Memory B cell (primary cell): ENCODE measurements around the gene RETREG1.

Experiments used
- ATAC-seq: fragments of 150-1000 bp; cut with Tn5 transposase; 2 replicates; pipeline ENCODE4 v1.10.0; 2021; ENCODE audit warnings: low read depth, mild to moderate bottlenecking, moderate library complexity
- DNase-seq, 2 donors: peaks; one replicate each; pipeline ENCODE4 v3.0.0; 2022; ENCODE audit warnings: low spot score in 2 of 2
- H3K27ac Mint-ChIP-seq: one replicate; pipeline ENCODE4 v1.8.0; 2022; ENCODE audit warnings: mild to moderate bottlenecking, moderate library complexity, mixed read lengths
- H3K27me3 Mint-ChIP-seq: one replicate; pipeline ENCODE4 v1.8.0; 2022; ENCODE audit warnings: mixed read lengths
- H3K36me3 Mint-ChIP-seq: one replicate; pipeline ENCODE4 v1.8.0; 2022; ENCODE audit warnings: mild to moderate bottlenecking, mixed read lengths
- H3K4me1 Mint-ChIP-seq: one replicate; pipeline ENCODE4 v1.8.0; 2022; ENCODE audit warnings: mixed read lengths
- H3K4me3 Mint-ChIP-seq: one replicate; pipeline ENCODE4 v1.8.0; 2022; ENCODE audit warnings: mild to moderate bottlenecking, moderate library complexity, mixed read lengths
- H3K9me3 Mint-ChIP-seq: one replicate; pipeline ENCODE4 v1.8.0; 2022; ENCODE audit warnings: mixed read lengths

Gene RETREG1

GRCh38 chr5:16504571-16504970 is 112.2 kb downstream of the RETREG1 start:
- Mint-ChIP-seq H3K36me3 (peaks cover 4% of the 10 kb centered on the region), H3K4me3 (no peak overlapping the region), H3K27ac (no peak overlapping the region), H3K27me3 (peaks cover 1% of the 10 kb centered on the region), H3K9me3 (peaks cover 3% of the 10 kb centered on the region), H3K4me1 (peaks cover 4% of the 10 kb centered on the region)
- DNase-seq (no peak), ATAC-seq (no peak)

- H3K27me3 Mint-ChIP-seq = peaks cover 1% of the 10 kb centered on the region
- H3K4me3 Mint-ChIP-seq = no peak overlapping the region
- ATAC-seq (no peak), DNase-seq (no peak)
- peaks cover 4% of the 10 kb centered on the region for H3K36me3 Mint-ChIP-seq
- H3K4me1 Mint-ChIP-seq = peaks cover 4% of the 10 kb centered on the region
- H3K9me3 Mint-ChIP-seq = peaks cover 3% of the 10 kb centered on the region
- H3K27ac Mint-ChIP-seq = no peak overlapping the region
Observed at GRCh38 chr5:16502866-16503265, 113.9 kb downstream of the RETREG1 start.

GRCh38 chr5:16500024-16500423 is 116.8 kb downstream of the RETREG1 start:
- peaks cover 4% of the 10 kb centered on the region for H3K36me3 Mint-ChIP-seq

GRCh38 chr5:16497546-16497945 is 119.3 kb downstream of the RETREG1 start:
- ATAC-seq = no peak
- peaks cover 9% of the 10 kb centered on the region for H3K36me3 Mint-ChIP-seq
- H3K4me3 Mint-ChIP-seq = no peak overlapping the region
- H3K4me1 Mint-ChIP-seq = no peaks in the 10 kb centered on the region
- no peaks in the 10 kb centered on the region for H3K27me3 Mint-ChIP-seq
- no peak overlapping the region for H3K27ac Mint-ChIP-seq
- peaks cover 7% of the 10 kb centered on the region for H3K9me3 Mint-ChIP-seq
- DNase-seq = no peak

More at GRCh38 chr5:16500024-16500423, 116.8 kb downstream of the RETREG1 start:
- no peak overlapping the region for H3K4me3 Mint-ChIP-seq
- no peaks in the 10 kb centered on the region for H3K4me1 Mint-ChIP-seq
- DNase-seq (no peak), ATAC-seq (no peak)
- no peak overlapping the region for H3K27ac Mint-ChIP-seq
- H3K27me3 Mint-ChIP-seq = peaks cover 1% of the 10 kb centered on the region
- H3K9me3 Mint-ChIP-seq = peaks cover 3% of the 10 kb centered on the region

- no peaks in the 10 kb centered on the region for H3K27me3 Mint-ChIP-seq
- ATAC-seq = no peak
- no peak overlapping the region for H3K27ac Mint-ChIP-seq
- no peaks in the 10 kb centered on the region for H3K4me1 Mint-ChIP-seq
- H3K4me3 Mint-ChIP-seq = no peak overlapping the region
- no peak for DNase-seq
- peaks cover 6% of the 10 kb centered on the region for H3K36me3 Mint-ChIP-seq
- peaks cover 5% of the 10 kb centered on the region for H3K9me3 Mint-ChIP-seq
Observed at GRCh38 chr5:16493261-16493660, 123.5 kb downstream of the RETREG1 start.

GRCh38 chr5:16492398-16493140 is 124.2 kb downstream of the RETREG1 start:
- peaks cover 5% of the 10 kb centered on the region for H3K9me3 Mint-ChIP-seq
- DNase-seq (no peak), ATAC-seq (no peak)
- peak overlapping the region; percentile 53 for H3K27ac Mint-ChIP-seq
- H3K4me1 Mint-ChIP-seq = no peaks in the 10 kb centered on the region
- no peak overlapping the region for H3K4me3 Mint-ChIP-seq
- H3K27me3 Mint-ChIP-seq = no peaks in the 10 kb centered on the region
- peaks cover 6% of the 10 kb centered on the region for H3K36me3 Mint-ChIP-seq

- peaks cover 6% of the 10 kb centered on the region for H3K36me3 Mint-ChIP-seq
- no peak for ATAC-seq
- no peak overlapping the region for H3K4me3 Mint-ChIP-seq
- peaks cover 2% of the 10 kb centered on the region for H3K27me3 Mint-ChIP-seq
- peaks cover 5% of the 10 kb centered on the region for H3K9me3 Mint-ChIP-seq
- DNase-seq = no peak
- no peak overlapping the region for H3K27ac Mint-ChIP-seq
- no peaks in the 10 kb centered on the region for H3K4me1 Mint-ChIP-seq
Observed at GRCh38 chr5:16490911-16491310, 125.9 kb downstream of the RETREG1 start.

GRCh38 chr5:16489322-16489791 is 127.4 kb downstream of the RETREG1 start:
- Mint-ChIP-seq H3K36me3 (no peaks in the 10 kb centered on the region), H3K27ac (no peak overlapping the region), H3K4me3 (no peak overlapping the region), H3K9me3 (no peaks in the 10 kb centered on the region), H3K27me3 (peaks cover 2% of the 10 kb centered on the region), H3K4me1 (no peaks in the 10 kb centered on the region)
- ATAC-seq (peak; percentile 35), DNase-seq (no peak)

- Mint-ChIP-seq H3K4me3 (no peak overlapping the region), H3K36me3 (no peaks in the 10 kb centered on the region), H3K27me3 (peaks cover 2% of the 10 kb centered on the region), H3K9me3 (no peaks in the 10 kb centered on the region), H3K27ac (no peak overlapping the region), H3K4me1 (no peaks in the 10 kb centered on the region)
- ATAC-seq (no peak), DNase-seq (no peak)
Observed at GRCh38 chr5:16487456-16487855, 129.3 kb downstream of the RETREG1 start.

GRCh38 chr5:16486711-16487111 is 130.1 kb downstream of the RETREG1 start:
- Mint-ChIP-seq H3K27ac (no peak overlapping the region), H3K36me3 (no peaks in the 10 kb centered on the region), H3K27me3 (peaks cover 2% of the 10 kb centered on the region), H3K4me1 (no peaks in the 10 kb centered on the region), H3K9me3 (no peaks in the 10 kb centered on the region), H3K4me3 (no peak overlapping the region)
- DNase-seq (no peak), ATAC-seq (no peak)

GRCh38 chr5:16485656-16486055 is 131.1 kb downstream of the RETREG1 start:
- H3K9me3 Mint-ChIP-seq = no peaks in the 10 kb centered on the region
- H3K4me1 Mint-ChIP-seq = no peaks in the 10 kb centered on the region
- H3K27me3 Mint-ChIP-seq = peaks cover 2% of the 10 kb centered on the region
- no peaks in the 10 kb centered on the region for H3K36me3 Mint-ChIP-seq
- H3K27ac Mint-ChIP-seq = no peak overlapping the region
- H3K4me3 Mint-ChIP-seq = no peak overlapping the region
- no peak for DNase-seq
- no peak for ATAC-seq

GRCh38 chr5:16484081-16484480 is 132.7 kb downstream of the RETREG1 start:
- H3K36me3 Mint-ChIP-seq = no peaks in the 10 kb centered on the region
- ATAC-seq (no peak), DNase-seq (no peak)
- H3K27ac Mint-ChIP-seq = no peak overlapping the region
- H3K9me3 Mint-ChIP-seq = no peaks in the 10 kb centered on the region
- H3K4me3 Mint-ChIP-seq = no peak overlapping the region
- H3K4me1 Mint-ChIP-seq = no peaks in the 10 kb centered on the region
- peaks cover 2% of the 10 kb centered on the region for H3K27me3 Mint-ChIP-seq

GRCh38 chr5:16483361-16483760 is 133.4 kb downstream of the RETREG1 start:
- no peaks in the 10 kb centered on the region for H3K9me3 Mint-ChIP-seq
- no peaks in the 10 kb centered on the region for H3K36me3 Mint-ChIP-seq
- H3K4me1 Mint-ChIP-seq = no peaks in the 10 kb centered on the region
- no peak overlapping the region for H3K4me3 Mint-ChIP-seq
- peaks cover 2% of the 10 kb centered on the region for H3K27me3 Mint-ChIP-seq
- ATAC-seq = no peak
- no peak for DNase-seq
- no peak overlapping the region for H3K27ac Mint-ChIP-seq

GRCh38 chr5:16482891-16483290 is 133.9 kb downstream of the RETREG1 start:
- Mint-ChIP-seq H3K9me3 (no peaks in the 10 kb centered on the region), H3K4me1 (no peaks in the 10 kb centered on the region), H3K36me3 (no peaks in the 10 kb centered on the region), H3K27ac (no peak overlapping the region), H3K27me3 (peaks cover 2% of the 10 kb centered on the region), H3K4me3 (no peak overlapping the region)
- DNase-seq (no peak), ATAC-seq (no peak)
